Activated naive CD8-positive, alpha-beta T cell (primary cell): ENCODE data around the gene COL7A1.

Source experiments
- H3K27ac Mint-ChIP-seq: one replicate; pipeline ENCODE4 v1.8.0; 2021; ENCODE audit warnings: mixed read lengths
- H3K27me3 Mint-ChIP-seq: one replicate; pipeline ENCODE4 v1.8.0; 2021; ENCODE audit warnings: mixed read lengths
- H3K36me3 Mint-ChIP-seq: one replicate; pipeline ENCODE4 v1.8.0; 2021; ENCODE audit warnings: mixed read lengths
- H3K4me1 Mint-ChIP-seq: one replicate; pipeline ENCODE4 v1.8.0; 2021; ENCODE audit warnings: low read depth, mixed read lengths
- H3K4me3 Mint-ChIP-seq: one replicate; pipeline ENCODE4 v1.8.0; 2021; ENCODE audit warnings: mild to moderate bottlenecking, mixed read lengths
- H3K9me3 Mint-ChIP-seq: one replicate; pipeline ENCODE4 v1.8.0; 2021; ENCODE audit warnings: low read depth, mixed read lengths

COL7A1 gene

GRCh38 chr3:48599509-48600285 is 4.6 kb upstream of the COL7A1 start:
- Mint-ChIP-seq H3K9me3 (no peaks in the 10 kb centered on the region), H3K4me3 (no peak overlapping the region), H3K4me1 (peaks cover 8% of the 10 kb centered on the region), H3K36me3 (peaks cover 4% of the 10 kb centered on the region), H3K27ac (no peak overlapping the region), H3K27me3 (peaks cover 2% of the 10 kb centered on the region)

DNA sequence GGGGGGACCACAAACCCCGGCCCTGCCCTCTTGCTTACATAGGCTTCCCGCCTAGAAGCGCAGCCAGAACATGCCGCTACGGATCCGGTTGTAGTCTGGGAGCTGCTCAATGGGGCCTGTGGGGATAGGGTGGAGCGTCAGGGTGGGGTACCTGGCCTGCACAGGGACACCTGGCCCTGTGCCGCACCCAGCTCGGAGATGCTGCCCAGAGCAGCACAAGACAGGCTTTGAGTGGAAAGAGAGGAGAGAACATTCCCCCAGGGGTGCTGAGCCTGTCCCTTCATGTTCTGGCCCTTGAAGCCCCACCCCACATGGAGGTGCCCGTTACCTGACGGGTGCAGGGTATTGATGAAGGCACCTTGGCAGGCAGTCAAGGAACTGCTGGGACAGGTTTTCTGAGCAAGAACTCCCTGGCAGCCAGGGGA is 4.0 kb upstream of the COL7A1 start:
- H3K27me3 Mint-ChIP-seq = peaks cover 2% of the 10 kb centered on the region
- peaks cover 4% of the 10 kb centered on the region for H3K36me3 Mint-ChIP-seq
- no peak overlapping the region for H3K27ac Mint-ChIP-seq
- H3K4me3 Mint-ChIP-seq = no peak overlapping the region
- H3K4me1 Mint-ChIP-seq = peaks cover 8% of the 10 kb centered on the region
- no peaks in the 10 kb centered on the region for H3K9me3 Mint-ChIP-seq

DNA sequence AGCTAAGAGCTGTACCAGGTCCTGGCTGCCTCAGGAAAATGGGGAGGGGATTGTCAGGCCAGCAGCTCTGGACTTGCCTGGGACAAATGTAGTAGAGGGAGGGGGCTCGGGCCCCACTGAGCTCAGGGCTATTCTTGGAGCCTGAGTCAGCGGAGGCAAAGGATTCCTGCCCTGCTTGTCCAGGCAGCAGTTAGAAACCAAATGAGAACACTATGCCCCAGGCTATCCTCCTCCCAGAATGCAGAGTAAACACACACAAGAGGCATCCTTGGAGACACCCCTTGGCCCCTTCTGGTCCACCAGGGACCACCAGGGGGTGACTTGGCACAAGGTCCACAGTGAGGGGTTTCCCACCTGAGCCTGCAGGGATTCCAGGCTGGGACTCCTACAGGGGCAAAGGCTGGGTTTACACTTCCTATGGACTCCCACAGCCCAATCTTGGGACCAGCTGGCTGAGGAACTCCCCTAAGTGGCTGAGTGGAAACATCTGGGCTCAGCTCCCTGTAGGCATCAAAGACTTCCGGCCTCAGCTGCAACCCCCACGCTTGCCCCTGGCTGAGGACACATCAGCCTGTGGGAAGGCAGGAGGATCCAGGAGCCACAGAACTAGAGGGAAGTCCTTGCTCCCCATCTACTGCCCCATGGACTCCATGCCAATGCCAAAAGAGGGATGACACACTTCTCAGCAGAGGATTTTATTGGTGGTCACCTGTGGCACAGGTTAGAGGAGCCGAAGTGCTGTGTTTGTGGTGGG is 3.4 kb upstream of the COL7A1 start:
- H3K27ac Mint-ChIP-seq = no peak overlapping the region
- no peaks in the 10 kb centered on the region for H3K9me3 Mint-ChIP-seq
- no peak overlapping the region for H3K4me3 Mint-ChIP-seq
- peaks cover 2% of the 10 kb centered on the region for H3K27me3 Mint-ChIP-seq
- peaks cover 4% of the 10 kb centered on the region for H3K36me3 Mint-ChIP-seq
- peaks cover 8% of the 10 kb centered on the region for H3K4me1 Mint-ChIP-seq

GRCh38 chr3:48597408-48597800 is 2.3 kb upstream of the COL7A1 start:
- Mint-ChIP-seq H3K4me3 (no peak overlapping the region), H3K27ac (peak overlapping the region; percentile 64)

DNA sequence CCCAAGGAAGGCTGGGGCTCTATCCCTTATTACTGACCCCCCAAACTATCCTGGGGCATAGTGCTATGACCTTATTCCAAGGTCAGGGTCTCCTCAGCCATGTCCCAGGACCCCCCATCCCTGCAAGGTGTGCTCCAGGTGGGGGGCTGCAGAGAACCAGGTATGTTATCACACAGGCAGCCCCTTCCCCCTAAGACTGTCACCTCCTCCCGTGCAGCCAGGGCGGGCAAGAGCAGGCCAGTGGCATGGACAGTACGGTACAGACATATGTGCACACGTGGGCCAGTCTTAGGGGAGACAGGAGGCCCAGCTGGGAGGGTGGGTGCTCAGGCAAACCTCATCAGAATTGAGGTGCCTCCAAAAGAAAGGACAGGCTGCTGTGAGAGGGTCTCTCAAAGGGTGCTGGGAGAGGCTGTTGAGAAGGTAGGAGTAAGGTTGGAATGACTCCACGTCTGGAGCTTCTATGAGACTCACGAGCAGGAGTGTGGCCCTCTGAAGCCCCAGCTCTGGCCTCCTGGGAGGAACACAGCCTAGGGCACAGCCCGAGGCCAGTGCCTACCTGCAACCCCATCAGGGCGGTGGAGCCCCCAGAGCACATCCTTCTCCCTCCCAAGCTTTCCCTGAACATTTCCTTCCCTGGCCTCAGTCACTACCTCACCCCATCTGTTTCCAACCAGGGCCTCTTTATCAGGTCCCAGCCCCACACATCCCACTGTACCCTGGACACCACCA is 1.7 kb upstream of the COL7A1 start:
- H3K4me1 Mint-ChIP-seq = peaks cover 8% of the 10 kb centered on the region
- no peak overlapping the region for H3K27ac Mint-ChIP-seq
- H3K9me3 Mint-ChIP-seq = no peaks in the 10 kb centered on the region
- peaks cover 6% of the 10 kb centered on the region for H3K27me3 Mint-ChIP-seq
- H3K4me3 Mint-ChIP-seq = no peak overlapping the region
- H3K36me3 Mint-ChIP-seq = peaks cover 4% of the 10 kb centered on the region

More at GRCh38 chr3:48597408-48597800, 2.3 kb upstream of the COL7A1 start:
- peaks cover 4% of the 10 kb centered on the region for H3K36me3 Mint-ChIP-seq
- H3K4me1 Mint-ChIP-seq = peaks cover 8% of the 10 kb centered on the region
- H3K27me3 Mint-ChIP-seq = peaks cover 6% of the 10 kb centered on the region
- no peaks in the 10 kb centered on the region for H3K9me3 Mint-ChIP-seq

DNA sequence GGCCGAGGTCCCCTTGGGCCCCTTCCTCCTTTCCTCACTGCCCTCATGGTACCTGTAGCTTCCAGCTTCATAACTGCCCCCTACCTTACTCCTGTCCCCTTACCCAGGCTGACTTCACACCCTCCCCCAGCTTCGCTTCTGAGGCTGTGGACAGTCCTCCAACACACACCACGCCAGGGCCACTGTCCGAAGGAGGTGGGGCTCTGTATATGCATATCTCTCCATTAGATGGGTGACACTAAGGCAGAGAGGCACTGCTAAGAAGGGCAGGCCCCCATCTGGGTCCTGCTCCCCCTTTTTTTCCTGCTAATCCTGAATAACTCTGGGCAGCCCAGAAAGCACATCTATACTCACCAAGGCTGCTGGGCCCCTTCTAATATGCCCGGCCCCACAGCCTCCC is 1.0 kb upstream of the COL7A1 start:
- no peak overlapping the region for H3K27ac Mint-ChIP-seq
- H3K9me3 Mint-ChIP-seq = no peaks in the 10 kb centered on the region
- peaks cover 4% of the 10 kb centered on the region for H3K36me3 Mint-ChIP-seq
- peaks cover 8% of the 10 kb centered on the region for H3K4me1 Mint-ChIP-seq
- H3K4me3 Mint-ChIP-seq = peak overlapping the region; percentile 17
- H3K27me3 Mint-ChIP-seq = peaks cover 6% of the 10 kb centered on the region

DNA sequence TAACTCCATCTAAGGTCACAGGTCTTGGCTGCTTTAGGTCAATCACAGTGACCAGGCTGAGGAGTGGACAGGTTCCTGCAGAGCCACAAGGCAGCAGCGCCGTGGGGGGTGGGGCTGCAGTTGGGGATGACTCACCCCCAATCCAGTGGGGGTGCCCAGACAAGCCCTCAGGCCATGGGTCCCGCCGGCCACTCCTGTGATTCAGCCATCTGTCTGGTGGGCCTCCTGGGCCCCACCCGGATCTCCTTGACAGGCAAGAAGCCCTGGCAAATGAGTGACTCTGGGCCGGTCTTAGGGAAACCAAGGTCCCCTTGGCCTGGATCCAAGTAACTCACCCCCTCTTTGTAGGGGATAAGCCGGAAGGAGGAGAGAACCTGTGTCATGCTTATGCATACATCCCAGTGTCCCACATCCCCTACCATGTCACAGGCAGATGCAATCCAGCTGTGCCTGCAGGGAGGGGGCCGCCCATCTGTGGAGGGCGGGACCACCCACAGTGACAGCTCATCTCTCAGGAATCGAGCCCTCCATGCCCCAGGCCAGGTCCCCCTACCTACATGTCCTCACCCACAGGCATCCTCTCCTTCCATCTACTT is 495 bp upstream of the COL7A1 start:
- Mint-ChIP-seq H3K36me3 (peaks cover 6% of the 10 kb centered on the region), H3K27me3 (peaks cover 9% of the 10 kb centered on the region), H3K9me3 (no peaks in the 10 kb centered on the region), H3K27ac (no peak overlapping the region), H3K4me3 (no peak overlapping the region), H3K4me1 (peaks cover 8% of the 10 kb centered on the region)

DNA sequence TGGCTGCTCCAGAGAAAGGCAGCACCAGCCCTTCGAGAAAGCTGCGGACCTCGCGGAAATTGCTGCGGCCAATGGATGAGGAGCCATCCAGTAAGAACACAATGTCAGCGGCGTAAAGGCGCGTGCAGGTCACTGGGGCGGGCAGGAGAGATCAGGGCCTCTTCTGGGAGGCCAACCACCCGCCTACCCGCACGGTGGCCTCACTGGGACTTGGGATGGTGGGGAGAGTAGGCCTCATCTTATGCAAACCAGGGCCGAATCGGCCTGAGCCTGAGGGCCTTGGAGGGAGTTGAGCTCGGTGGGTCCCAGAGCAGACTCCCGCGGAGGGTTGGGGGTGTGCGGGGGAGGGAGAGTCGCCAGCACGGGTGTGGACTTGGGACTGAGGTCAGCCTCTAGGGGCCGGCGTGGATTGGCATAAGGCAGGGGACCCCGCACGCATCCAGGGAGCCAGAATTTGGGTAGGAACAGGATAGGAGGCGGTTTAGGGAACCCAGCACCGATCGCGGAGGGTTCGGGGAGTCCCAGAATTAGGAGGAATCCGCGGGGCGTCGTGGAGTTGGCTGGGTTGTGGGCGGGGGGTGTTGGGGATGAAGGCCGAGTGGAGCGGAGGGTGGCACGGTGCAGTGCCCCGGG is 596 bp downstream of the COL7A1 start:
- Mint-ChIP-seq H3K9me3 (no peaks in the 10 kb centered on the region), H3K36me3 (peaks cover 6% of the 10 kb centered on the region), H3K27me3 (peaks cover 11% of the 10 kb centered on the region), H3K4me1 (peaks cover 8% of the 10 kb centered on the region), H3K27ac (no peak overlapping the region), H3K4me3 (no peak overlapping the region)

DNA sequence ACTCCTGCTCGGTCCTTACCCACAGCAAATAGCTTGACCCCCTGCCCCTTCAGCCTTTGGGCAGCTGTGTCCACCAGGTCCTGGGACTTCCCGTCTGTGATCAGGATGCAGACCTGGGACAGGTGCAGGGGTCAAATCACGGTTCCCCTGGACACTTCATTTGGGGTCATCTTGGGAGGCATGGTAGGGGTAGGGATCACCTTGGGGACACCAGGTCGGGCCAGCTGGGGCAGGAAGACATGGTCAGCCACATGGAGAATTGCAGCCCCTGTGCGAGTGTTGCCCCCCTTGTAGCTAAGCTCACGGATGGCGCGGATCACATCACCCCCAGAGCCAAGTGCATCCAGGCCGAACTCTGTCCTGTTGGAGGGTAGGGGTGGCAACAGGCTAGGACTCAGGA is 1.8 kb downstream of the COL7A1 start:
- Mint-ChIP-seq H3K9me3 (no peaks in the 10 kb centered on the region), H3K4me1 (peaks cover 6% of the 10 kb centered on the region), H3K27me3 (peaks cover 18% of the 10 kb centered on the region), H3K4me3 (no peak overlapping the region), H3K36me3 (peaks cover 6% of the 10 kb centered on the region), H3K27ac (no peak overlapping the region)

GRCh38 chr3:48592519-48593087 is 2.5 kb downstream of the COL7A1 start:
- no peak overlapping the region for H3K27ac Mint-ChIP-seq
- H3K4me1 Mint-ChIP-seq = peaks cover 6% of the 10 kb centered on the region

DNA sequence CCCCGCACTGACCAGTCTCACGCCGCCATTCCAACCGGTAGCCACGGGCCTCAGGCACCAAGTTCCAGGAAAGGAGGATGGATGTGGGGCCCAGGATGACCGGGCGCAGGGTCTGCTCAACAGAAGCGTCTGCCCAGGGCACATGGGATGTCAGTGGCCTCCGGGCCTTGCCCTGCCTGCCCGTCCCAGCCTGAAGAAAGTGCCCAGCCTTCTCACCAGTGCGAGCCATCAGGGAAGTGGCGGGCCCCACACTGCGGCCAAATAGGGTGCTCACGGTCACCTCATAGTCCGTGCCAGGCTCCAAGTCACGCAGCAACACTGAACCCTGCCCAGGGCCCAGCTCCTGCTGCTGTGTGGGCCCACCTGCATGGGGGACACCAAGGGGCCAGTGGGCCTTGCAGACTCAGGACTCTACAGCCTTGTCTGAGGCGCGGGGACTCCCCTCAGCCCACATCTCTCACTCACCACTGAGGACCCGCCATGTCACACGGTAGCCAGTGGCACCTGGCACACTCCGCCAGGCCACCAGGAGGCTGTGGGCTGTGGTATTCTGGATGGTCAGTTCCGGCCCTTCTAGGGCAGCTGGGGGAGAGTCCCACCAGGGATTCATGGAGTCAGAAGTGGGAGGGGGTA is 3.1 kb downstream of the COL7A1 start:
- Mint-ChIP-seq H3K9me3 (no peaks in the 10 kb centered on the region), H3K36me3 (peaks cover 2% of the 10 kb centered on the region), H3K27ac (no peak overlapping the region), H3K4me3 (no peak overlapping the region), H3K4me1 (peaks cover 3% of the 10 kb centered on the region), H3K27me3 (peaks cover 20% of the 10 kb centered on the region)

More at GRCh38 chr3:48592519-48593087, 2.5 kb downstream of the COL7A1 start:
- Mint-ChIP-seq H3K4me3 (no peak overlapping the region), H3K36me3 (peaks cover 6% of the 10 kb centered on the region), H3K27me3 (peaks cover 18% of the 10 kb centered on the region), H3K9me3 (no peaks in the 10 kb centered on the region)

- Mint-ChIP-seq H3K4me3 (no peak overlapping the region), H3K9me3 (no peaks in the 10 kb centered on the region), H3K27ac (no peak overlapping the region), H3K4me1 (peaks cover 3% of the 10 kb centered on the region), H3K36me3 (peaks cover 2% of the 10 kb centered on the region), H3K27me3 (peaks cover 20% of the 10 kb centered on the region)
These were observed 3.7 kb downstream of the COL7A1 start for GRCh38 chr3:48591436-48591835.

DNA sequence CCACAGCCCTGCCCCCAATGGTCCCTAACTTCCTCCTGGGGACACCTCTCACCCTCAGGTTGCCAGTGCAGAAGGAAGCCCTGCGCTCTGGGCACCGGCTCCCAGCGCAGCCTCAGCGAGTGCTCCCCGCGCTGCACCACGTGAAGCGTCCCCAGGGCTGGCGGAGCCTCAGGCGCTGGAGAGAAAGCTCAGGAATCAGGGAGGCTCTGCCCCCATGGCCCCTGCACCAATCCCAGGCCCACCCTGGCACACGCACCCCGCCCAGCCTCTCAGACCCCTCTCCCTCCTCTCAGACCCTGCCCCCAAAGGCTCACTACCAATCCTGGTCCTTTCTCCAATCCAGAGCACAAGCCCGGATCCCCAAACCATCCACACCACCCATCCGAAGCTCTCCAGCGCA is 6.9 kb downstream of the COL7A1 start:
- no peak overlapping the region for H3K27ac Mint-ChIP-seq
- no peak overlapping the region for H3K4me3 Mint-ChIP-seq
- peaks cover 18% of the 10 kb centered on the region for H3K27me3 Mint-ChIP-seq
- H3K9me3 Mint-ChIP-seq = no peaks in the 10 kb centered on the region
- peaks cover 2% of the 10 kb centered on the region for H3K36me3 Mint-ChIP-seq
- no peaks in the 10 kb centered on the region for H3K4me1 Mint-ChIP-seq

DNA sequence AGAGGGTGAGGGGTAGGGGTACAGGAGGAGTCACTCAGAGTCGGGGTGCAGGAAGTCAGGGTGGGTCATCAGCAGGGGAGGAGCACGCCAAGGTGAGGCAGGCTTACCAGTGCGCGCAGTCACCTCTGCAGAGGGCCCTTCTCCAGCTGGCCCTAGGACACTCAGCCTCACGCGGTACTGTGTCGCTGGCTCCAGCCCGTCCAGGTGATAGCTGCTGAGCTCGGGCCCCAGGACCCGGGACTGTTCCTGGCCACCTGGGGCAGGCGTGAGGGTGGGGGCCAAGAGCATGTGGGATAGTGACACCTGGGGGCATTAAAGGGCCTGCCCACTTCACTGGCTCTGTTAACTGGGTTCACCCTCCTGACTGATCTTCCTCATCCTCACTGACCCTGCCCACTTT is 7.4 kb downstream of the COL7A1 start:
- no peak overlapping the region for H3K27ac Mint-ChIP-seq
- peaks cover 15% of the 10 kb centered on the region for H3K27me3 Mint-ChIP-seq

More for the DNA sequence above, 7.4 kb downstream of the COL7A1 start:
- Mint-ChIP-seq H3K4me1 (no peaks in the 10 kb centered on the region), H3K36me3 (peaks cover 2% of the 10 kb centered on the region), H3K9me3 (no peaks in the 10 kb centered on the region), H3K4me3 (no peak overlapping the region)
